OCI-LY3 (cell line): ENCODE measurements around the gene SP7.
A peak's percentile ranks its signal among the peaks of the same experiment; 100 is the strongest.

Source experiments
- H2AFZ ChIP-seq: fragments of 200-600, 300-600 bp; shearing (Covaris generic); 2 replicates; pipeline ENCODE4 v1.6.0; 2014; ENCODE audit warnings: antibody characterized with exemption, low read depth, low read length
- H3K27ac ChIP-seq: fragments of 200-600, 300-600 bp; sonication (generic); 2 replicates; pipeline ENCODE4 v1.5.1; 2014; ENCODE audit warnings: mild to moderate bottlenecking, low read length, moderate library complexity, mixed read lengths
- H3K27me3 ChIP-seq: fragments of 200-600, 300-600 bp; sonication (generic); 2 replicates; pipeline ENCODE4 v1.6.1; 2014; ENCODE audit warnings: low read depth, low read length, mixed read lengths
- H3K36me3 ChIP-seq: fragments of 200-600, 300-600 bp; sonication (generic); replicated peaks from 2 replicates; pipeline ENCODE3; 2014; ENCODE audit warnings: low read depth, low read length, mixed read lengths
- H3K4me1 ChIP-seq: fragments of 300-600, 200-600 bp; sonication (generic); 2 replicates; pipeline ENCODE4 v1.6.1; 2014; ENCODE audit warnings: low read length, mixed read lengths
- H3K4me2 ChIP-seq: fragments of 200-600, 300-600 bp; sonication (generic); 2 replicates; pipeline ENCODE4 v1.6.1; 2014; ENCODE audit warnings: low read length, mixed read lengths
- H3K4me3 ChIP-seq: fragments of 300-600, 200-600 bp; sonication (generic); 2 replicates; pipeline ENCODE4 v1.5.1; 2014; ENCODE audit warnings: antibody characterized with exemption, mild to moderate bottlenecking, low read length, moderate library complexity
- H3K79me2 ChIP-seq: fragments of 300-600, 200-600 bp; shearing (Covaris generic); 2 replicates; pipeline ENCODE4 v1.6.1; 2014; ENCODE audit warnings: mild to moderate bottlenecking, low read length, mixed read lengths
- H3K9ac ChIP-seq: fragments of 300-600, 200-600 bp; shearing (Covaris generic); 2 replicates; pipeline ENCODE4 v1.6.0; 2014; ENCODE audit warnings: mild to moderate bottlenecking, low read length, moderate library complexity
- H3K9me3 ChIP-seq: fragments of 200-600, 300-600 bp; shearing (Covaris generic); 2 replicates; pipeline ENCODE4 v1.6.1; 2014; ENCODE audit warnings: low read length, mixed read lengths; ENCODE audit not compliant: insufficient read depth
- H4K20me1 ChIP-seq: fragments of 200-600, 300-600 bp; sonication (generic); 2 replicates; pipeline ENCODE4 v1.6.1; 2016; ENCODE audit warnings: low read length, mixed read lengths; ENCODE audit not compliant: insufficient read depth
- CTCF ChIP-seq: fragments of 200-600, 300-600 bp; sonication (generic); IDR thresholded peaks from 2 replicates; pipeline ENCODE4 v1.5.1; 2014; ENCODE audit warnings: antibody characterized with exemption, low read length, low read depth
- EZH2phosphoT487 ChIP-seq: fragments of 200-600 bp; shearing (Covaris generic); IDR thresholded peaks from 2 replicates; pipeline ENCODE4 v1.6.1; 2018; ENCODE audit warnings: antibody characterized with exemption, mixed run types, low read depth

The SP7 gene

GRCh38 chr12:53330671-53331070, 5.5 kb downstream of the SP7 start:
- Histone ChIP-seq H4K20me1 (no peaks in the 10 kb centered on the region), H3K9me3 (no peaks in the 10 kb centered on the region), H2AFZ (no peak overlapping the region), H3K36me3 (no peaks in the 10 kb centered on the region), H3K4me3 (no peak overlapping the region), H3K27me3 (peaks cover 29% of the 10 kb centered on the region), H3K79me2 (no peaks in the 10 kb centered on the region), H3K9ac (no peak overlapping the region), H3K4me1 (peaks cover 9% of the 10 kb centered on the region; the same call in 1 of the 2 replicates), H3K4me2 (no peak overlapping the region), H3K27ac (no peak overlapping the region)
- TF ChIP-seq EZH2phosphoT487, result no peak
- no peak for TF ChIP-seq CTCF

GRCh38 chr12:53328043-53328435, 8.1 kb downstream of the SP7 start:
- Histone ChIP-seq H3K79me2 (no peaks in the 10 kb centered on the region), H3K4me1 (peaks cover 15% of the 10 kb centered on the region), H4K20me1 (no peaks in the 10 kb centered on the region), H3K27me3 (peaks cover 23% of the 10 kb centered on the region), H3K4me2 (no peak overlapping the region), H3K9ac (no peak overlapping the region), H3K4me3 (no peak overlapping the region), H2AFZ (no peak overlapping the region), H3K27ac (no peak overlapping the region), H3K36me3 (no peaks in the 10 kb centered on the region), H3K9me3 (no peaks in the 10 kb centered on the region)
- TF ChIP-seq EZH2phosphoT487 (no peak), CTCF (no peak)

- Histone ChIP-seq H3K9ac (no peak overlapping the region), H3K27me3 (peaks cover 23% of the 10 kb centered on the region), H3K4me1 (peaks cover 15% of the 10 kb centered on the region), H3K9me3 (no peaks in the 10 kb centered on the region), H3K4me2 (no peak overlapping the region), H3K79me2 (no peaks in the 10 kb centered on the region), H3K36me3 (no peaks in the 10 kb centered on the region), H4K20me1 (no peaks in the 10 kb centered on the region), H3K27ac (no peak overlapping the region), H3K4me3 (no peak overlapping the region), H2AFZ (no peak overlapping the region)
- TF ChIP-seq EZH2phosphoT487, result no peak
- peak; percentile 52 for TF ChIP-seq CTCF
Measured at GRCh38 chr12:53327435-53328042, 8.6 kb downstream of the SP7 start.

GRCh38 chr12:53326460-53327185, 9.5 kb downstream of the SP7 start:
- H2AFZ ChIP-seq, result no peak overlapping the region

More at GRCh38 chr12:53326460-53327185, 9.5 kb downstream of the SP7 start:
- TF ChIP-seq EZH2phosphoT487 (no peak), CTCF (no peak)
- Histone ChIP-seq H3K9me3 (no peaks in the 10 kb centered on the region), H3K4me2 (peak overlapping the region; percentile 73), H3K27ac (no peak overlapping the region), H3K4me3 (peak overlapping the region; percentile 86), H3K4me1 (peaks cover 18% of the 10 kb centered on the region), H3K36me3 (no peaks in the 10 kb centered on the region), H4K20me1 (no peaks in the 10 kb centered on the region), H3K27me3 (peaks cover 23% of the 10 kb centered on the region), H3K79me2 (no peaks in the 10 kb centered on the region), H3K9ac (no peak overlapping the region)
